Endothelial cell of umbilical vein (primary cell): ENCODE data around the gene CUEDC1. TPM values are rescaled to one million over a fixed set of nuclear protein-coding genes. Genes with fewer than 3 reads are reported as not detected.

Source experiments
- BruUV-seq: library from RNA; stranded (reverse); fragments of 400-500 nt; replicated peaks from 2 replicates; lab custom pipeline; 2021; lab: Mats Ljungman, UMichigan
- CTCF ChIA-PET: fragments of 300-600, 350-600 bp; sonication (Branson Sonifier 250); formaldehyde crosslinking; loops from one replicate; lab custom pipeline; 2021; ENCODE audit warnings: antibody characterized with exemption, inconsistent platforms; lab: Charles Lee
- POLR2A ChIA-PET: fragments of 300-600, 350-600 bp; sonication (Branson Sonifier 250); formaldehyde crosslinking; loops from one replicate; lab custom pipeline; 2021; ENCODE audit warnings: antibody characterized with exemption, inconsistent platforms; lab: Charles Lee
- DNase-seq: peaks from one replicate; pipeline ENCODE4 v3.0.0-alpha.2; 2011; ENCODE audit warnings: low read depth, low spot score
- FAIRE-seq: peaks from 2 replicates; lab custom pipeline; 2011; peaks lifted over from hg19 to GRCh38; lab: Jason Lieb, UNC
- H2AFZ ChIP-seq: 2 replicates; pipeline ENCODE4 v1.6.0; 2012; ENCODE audit warnings: low read depth, low read length, control low read depth, inconsistent platforms
- H3K27ac ChIP-seq: 2 replicates; pipeline ENCODE4 v1.5.1; 2011; ENCODE audit warnings: low read depth, mild to moderate bottlenecking, control low read depth, low read length, moderate library complexity; ENCODE audit not compliant: insufficient read depth
- H3K27me3 ChIP-seq, 2 experiments: 2 replicates each; pipeline versions ENCODE4 v1.6.0 to v1.6.1; 2011; ENCODE audit warnings: low read length in 2 of 2, mixed read lengths in 1 of 2; ENCODE audit not compliant: control insufficient read depth in 2 of 2, insufficient read depth in 2 of 2
- H3K36me3 ChIP-seq, 2 experiments: 2 replicates in 1 of 2; 3 replicates in 1 of 2; pipeline ENCODE4 v1.5.1; 2011; ENCODE audit warnings: low read length in 2 of 2, mild to moderate bottlenecking in 1 of 2, moderate library complexity in 1 of 2; ENCODE audit not compliant: control insufficient read depth in 2 of 2, insufficient read depth in 2 of 2; ENCODE audit errors: extremely low read depth in 1 of 2
- H3K4me1 ChIP-seq: 3 replicates; pipeline ENCODE4 v1.5.1; 2011; ENCODE audit warnings: mild to moderate bottlenecking, low read length; ENCODE audit not compliant: control insufficient read depth, insufficient read depth; ENCODE audit errors: extremely low read depth
- H3K4me2 ChIP-seq: 2 replicates; pipeline ENCODE4 v1.6.1; 2011; ENCODE audit warnings: low read length, control low read depth, mixed read lengths; ENCODE audit not compliant: insufficient read depth
- H3K4me3 ChIP-seq, 3 experiments: fragments of 200-600 bp in 1 of 3; sonication (generic), shearing (Covaris generic) in 1 of 3; replicated peaks in 1 of 3; 2 replicates each; pipeline ENCODE4 v1.5.1; 2011 to 2016; ENCODE audit warnings: control low read depth in 3 of 3, low read length in 3 of 3, mild to moderate bottlenecking in 2 of 3, inconsistent platforms in 1 of 3, low read depth in 1 of 3, moderate library complexity in 1 of 3; ENCODE audit not compliant: insufficient read depth in 1 of 3
- H3K79me2 ChIP-seq: 2 replicates; pipeline ENCODE4 v1.6.0; 2012; ENCODE audit warnings: low read length, inconsistent platforms; ENCODE audit not compliant: control insufficient read depth, insufficient read depth
- H3K9ac ChIP-seq: replicated peaks from 2 replicates; pipeline ENCODE3; 2011; ENCODE audit warnings: low read length, control low read depth; ENCODE audit not compliant: insufficient read depth; ENCODE audit errors: extremely low read depth
- H3K9me1 ChIP-seq: replicated peaks from 3 replicates; pipeline ENCODE4 v1.6.0; 2011; ENCODE audit warnings: mild to moderate bottlenecking, low read length; ENCODE audit not compliant: control insufficient read depth, insufficient read depth; ENCODE audit errors: extremely low read depth
- H3K9me3 ChIP-seq: replicated peaks from 2 replicates; pipeline ENCODE4 v1.5.1; 2012; ENCODE audit warnings: low read length, inconsistent platforms; ENCODE audit not compliant: control insufficient read depth, insufficient read depth
- H4K20me1 ChIP-seq: replicated peaks from 2 replicates; pipeline ENCODE3; 2011; ENCODE audit warnings: mild to moderate bottlenecking, low read length; ENCODE audit not compliant: control insufficient read depth, insufficient read depth; ENCODE audit errors: extremely low read depth
- EZH2 ChIP-seq: IDR thresholded peaks from 2 replicates; pipeline ENCODE4 v1.6.1; 2012; ENCODE audit warnings: borderline replicate concordance, low read depth, mild to moderate bottlenecking, moderate library complexity, low read length, inconsistent platforms; ENCODE audit not compliant: severe bottlenecking
- FOS ChIP-seq: IDR thresholded peaks from 2 replicates; pipeline ENCODE4 v1.6.1; 2011; ENCODE audit warnings: mild to moderate bottlenecking, low read length, moderate library complexity, borderline replicate concordance; ENCODE audit not compliant: insufficient read depth
- GATA2 ChIP-seq: IDR thresholded peaks from 2 replicates; pipeline ENCODE4 v1.7.0; 2011; ENCODE audit warnings: low read depth, mild to moderate bottlenecking, moderate library complexity, mixed read lengths, low read length; ENCODE audit not compliant: insufficient read length, insufficient read depth
- JUN ChIP-seq: IDR thresholded peaks from 2 replicates; pipeline ENCODE4 v1.6.1; 2011; ENCODE audit warnings: borderline replicate concordance, low read depth; ENCODE audit not compliant: insufficient read length, insufficient read depth
- MYC ChIP-seq: IDR thresholded peaks from one replicate; pipeline ENCODE4 v1.6.1; 2011; ENCODE audit warnings: mild to moderate bottlenecking, low read depth, low read length
- POLR2A ChIP-seq: IDR thresholded peaks from 2 replicates; pipeline ENCODE4 v1.6.1; 2012; ENCODE audit warnings: low read depth, mild to moderate bottlenecking, control low read depth, low read length
- POLR2AphosphoS5 ChIP-seq: IDR thresholded peaks from 2 replicates; pipeline ENCODE4 v1.6.1; 2012; ENCODE audit warnings: low read depth, mild to moderate bottlenecking, control low read depth, low read length, moderate library complexity; ENCODE audit not compliant: insufficient read depth
- dilution Hi-C: fragments of 300-500 bp; cut with MboI; formaldehyde crosslinking; loops from one replicate; pipeline ENCODE4 v1.15.0; 2019; ENCODE audit warnings: low sequenced_read_pairs; ENCODE audit not compliant: extremely low pct_ligation_motif_present
- intact Hi-C: fragments of 100-400 bp; cut with micrococcal nuclease; formaldehyde crosslinking; loops from one replicate; pipeline ENCODE4 v1.10.0; 2022
- polyA plus RNA-seq, 4 experiments: library from polyadenylated mRNA; depleted of rRNA in 3 of 4; stranded (reverse) in 3 of 4; unstranded in 1 of 4; fragments of >200 nt; gene quantifications; 2 replicates each; pipeline versions ENCODE4 v1.2.1 to v1.2.3, GENCODE V29; 2011 to 2012; ENCODE audit warnings: missing spikeins in 1 of 4
- total RNA-seq: library from RNA; stranded (reverse); gene quantifications from 2 replicates; pipeline ENCODE4 v1.2.3, GENCODE V29; 2021
- TF ChIP-seq, protein P1 (sequence below): IDR thresholded peaks from 2 replicates; pipeline ENCODE4 v1.6.1; 2011; ENCODE audit not compliant: insufficient read depth, insufficient read length
- TF ChIP-seq, protein P2 (sequence below), 2 donors: IDR thresholded peaks; 1 replicate in 1 of 2; 2 replicates in 1 of 2; pipeline ENCODE4 v1.5.1; 2011; ENCODE audit warnings: low read length in 2 of 2, mild to moderate bottlenecking in 2 of 2, moderate library complexity in 2 of 2, control low read depth in 1 of 2, inconsistent platforms in 1 of 2, low read depth in 1 of 2; ENCODE audit not compliant: insufficient read depth in 1 of 2; ENCODE audit errors: extremely low read depth in 1 of 2

CUEDC1 gene
- total and polyA plus RNA-seq, 2 donors (not counting 3 experiments of a cell fraction or from before 2014, with no cell fraction given): 15.8 to 27.7 TPM

DNA sequence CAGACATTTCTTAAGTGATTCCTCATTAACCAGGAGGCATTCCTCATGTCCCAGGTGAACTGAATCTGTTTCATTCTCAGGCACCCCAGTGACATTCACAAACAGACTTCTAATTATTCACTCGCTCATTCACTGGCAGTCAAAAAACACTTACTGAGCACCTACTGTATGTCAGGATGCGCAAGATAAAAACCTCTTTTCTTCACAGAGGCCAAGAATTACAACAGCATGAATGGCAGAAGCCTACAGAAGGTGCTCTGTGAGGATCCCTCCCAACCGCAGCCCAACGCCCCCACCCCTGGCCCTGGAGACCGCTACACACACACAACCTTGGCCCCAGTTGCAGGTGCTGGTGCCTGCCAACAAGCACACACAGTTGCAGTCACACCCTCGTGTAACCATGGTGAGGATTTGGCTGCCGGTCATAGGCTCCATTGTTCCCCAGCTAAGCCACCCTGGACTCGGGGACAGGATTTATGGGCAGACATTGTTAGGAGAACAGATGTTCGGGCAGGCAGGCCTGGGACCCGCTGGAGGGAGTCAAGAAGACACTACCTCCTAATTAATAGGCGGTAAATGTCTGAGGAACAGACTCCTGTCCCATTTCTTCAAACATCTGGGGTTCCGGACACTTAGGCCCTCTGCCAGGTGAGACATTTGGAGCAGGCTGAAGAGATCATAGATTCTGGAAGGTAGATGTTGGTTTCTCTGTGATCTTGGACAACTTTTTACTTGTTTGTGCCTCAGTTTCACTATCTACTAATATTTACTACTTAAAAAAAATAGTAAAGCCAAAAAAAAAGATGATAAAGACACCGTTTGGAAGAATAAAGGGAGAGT lies 43.2 kb downstream of the CUEDC1 start:
- no peaks in the 10 kb centered on the region for H3K27me3 ChIP-seq
- TF ChIP-seq JUN (no peak), POLR2A (no peak), EZH2 (no peak), GATA2 (no peak), POLR2AphosphoS5 (no peak), FOS (no peak), MYC (no peak)
- TF ChIP-seq, protein P1, sequence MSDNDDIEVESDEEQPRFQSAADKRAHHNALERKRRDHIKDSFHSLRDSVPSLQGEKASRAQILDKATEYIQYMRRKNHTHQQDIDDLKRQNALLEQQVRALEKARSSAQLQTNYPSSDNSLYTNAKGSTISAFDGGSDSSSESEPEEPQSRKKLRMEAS: no peak
- TF ChIP-seq, protein P2, sequence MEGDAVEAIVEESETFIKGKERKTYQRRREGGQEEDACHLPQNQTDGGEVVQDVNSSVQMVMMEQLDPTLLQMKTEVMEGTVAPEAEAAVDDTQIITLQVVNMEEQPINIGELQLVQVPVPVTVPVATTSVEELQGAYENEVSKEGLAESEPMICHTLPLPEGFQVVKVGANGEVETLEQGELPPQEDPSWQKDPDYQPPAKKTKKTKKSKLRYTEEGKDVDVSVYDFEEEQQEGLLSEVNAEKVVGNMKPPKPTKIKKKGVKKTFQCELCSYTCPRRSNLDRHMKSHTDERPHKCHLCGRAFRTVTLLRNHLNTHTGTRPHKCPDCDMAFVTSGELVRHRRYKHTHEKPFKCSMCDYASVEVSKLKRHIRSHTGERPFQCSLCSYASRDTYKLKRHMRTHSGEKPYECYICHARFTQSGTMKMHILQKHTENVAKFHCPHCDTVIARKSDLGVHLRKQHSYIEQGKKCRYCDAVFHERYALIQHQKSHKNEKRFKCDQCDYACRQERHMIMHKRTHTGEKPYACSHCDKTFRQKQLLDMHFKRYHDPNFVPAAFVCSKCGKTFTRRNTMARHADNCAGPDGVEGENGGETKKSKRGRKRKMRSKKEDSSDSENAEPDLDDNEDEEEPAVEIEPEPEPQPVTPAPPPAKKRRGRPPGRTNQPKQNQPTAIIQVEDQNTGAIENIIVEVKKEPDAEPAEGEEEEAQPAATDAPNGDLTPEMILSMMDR (IDR thresholded peaks at IDR 0.05; ENCODE audit: extremely low read depth in 1 of 2, insufficient read depth in 1 of 2, low read depth in 1 of 2, low read length in 2 of 2): no peak
- no peak overlapping the region for H3K4me3 ChIP-seq
- H3K4me2 ChIP-seq: no peak overlapping the region
- no peak overlapping the region for H2AFZ ChIP-seq
- no peak overlapping the region for H3K27ac ChIP-seq
- POLR2A ChIA-PET: interaction anchor here (0.6 kb wide), 1 partner anchor 13 kb away, joined by 4 read pairs; no protein-coding TSS in a partner anchor
- no peaks in the 10 kb centered on the region for H3K9me1 ChIP-seq
- no TSS peak for BruUV-seq
- no peaks in the 10 kb centered on the region for H3K79me2 ChIP-seq
- CTCF ChIA-PET: interaction anchor here (1.1 to 1.9 kb wide), 4 partner anchors 9 to 87 kb away, joined by 3 to 6 read pairs (median 4); partner anchors contain the start of gene CUEDC1
- H4K20me1 ChIP-seq: no peaks in the 10 kb centered on the region
- H3K36me3 ChIP-seq: no peaks in the 10 kb centered on the region
- H3K4me1 ChIP-seq: peaks cover 13% of the 10 kb centered on the region
- intact Hi-C loops: loop anchor here (1.0 kb wide), 1 partner anchor 9 kb away; no protein-coding TSS in a partner anchor
- peak; percentile 89 for DNase-seq
- no peaks in the 10 kb centered on the region for H3K9me3 ChIP-seq
- no peak overlapping the region for H3K9ac ChIP-seq
- peak; percentile 84 for FAIRE-seq
- dilution Hi-C loops: no loop called here
